GM19324 (cell line): Measurements from ENCODE around the gene LAMA2.
"Not testable (repeated sequence)": the region's sequence is repeated elsewhere in the genome, so short reads cannot be mapped to it uniquely, and the experiment has no call there.

Experiments
- ATAC-seq: cut with Tn5 transposase; IDR thresholded peaks from one replicate; pipeline ENCODE4 v1.9.1; 2021; ENCODE audit warnings: mild to moderate bottlenecking, moderate library complexity; ENCODE audit not compliant: unreplicated experiment, low FRiP score

The LAMA2 gene

GRCh38 chr6:129114636-129115391 is 231.9 kb downstream of the LAMA2 start:
- no peak for ATAC-seq

GRCh38 chr6:129115471-129115870 is 232.5 kb downstream of the LAMA2 start:
- no peak for ATAC-seq

- no peak for ATAC-seq
These were observed 234.4 kb downstream of the LAMA2 start for GRCh38 chr6:129117355-129117754.

GRCh38 chr6:129120856-129121638 is 238.1 kb downstream of the LAMA2 start:
- ATAC-seq, result no peak

- no peak for ATAC-seq
These were observed 241.4 kb downstream of the LAMA2 start for GRCh38 chr6:129124347-129124746.

- ATAC-seq, result no peak
These were observed 247.2 kb downstream of the LAMA2 start for GRCh38 chr6:129130106-129130505.

- ATAC-seq, result no peak
These were observed 248.2 kb downstream of the LAMA2 start for GRCh38 chr6:129130959-129131681.

GRCh38 chr6:129133770-129134192 is 250.8 kb downstream of the LAMA2 start:
- no peak for ATAC-seq

- no peak for ATAC-seq
These were observed 251.6 kb downstream of the LAMA2 start for GRCh38 chr6:129134535-129134934.

GRCh38 chr6:129135451-129135850 is 252.5 kb downstream of the LAMA2 start:
- ATAC-seq, result no peak

GRCh38 chr6:129136751-129137150 is 253.8 kb downstream of the LAMA2 start:
- no peak for ATAC-seq

- no peak for ATAC-seq
These were observed 255.9 kb downstream of the LAMA2 start for GRCh38 chr6:129138739-129139405.

- ATAC-seq, result no peak
These were observed 257.6 kb downstream of the LAMA2 start for GRCh38 chr6:129140526-129140925.

- ATAC-seq, result no peak
These were observed 258.6 kb downstream of the LAMA2 start for GRCh38 chr6:129141499-129141898.

- no peak for ATAC-seq
These were observed 264.0 kb downstream of the LAMA2 start for GRCh38 chr6:129146902-129147301.

GRCh38 chr6:129150507-129150906 is 267.6 kb downstream of the LAMA2 start:
- ATAC-seq, result no peak

- ATAC-seq, result no peak
These were observed 270.3 kb downstream of the LAMA2 start for GRCh38 chr6:129153257-129153656.

GRCh38 chr6:129159242-129159641 is 276.3 kb downstream of the LAMA2 start:
- ATAC-seq, result not testable (repeated sequence)

- no peak for ATAC-seq
These were observed 279.7 kb downstream of the LAMA2 start for GRCh38 chr6:129162605-129163004.

GRCh38 chr6:129163551-129163950 is 280.6 kb downstream of the LAMA2 start:
- no peak for ATAC-seq

- ATAC-seq, result no peak
These were observed 281.1 kb downstream of the LAMA2 start for GRCh38 chr6:129164032-129164431.
